HUDEP-2 (cell line): ENCODE data around the gene TELO2.

Source experiments
- DNase-seq, 76 experiments: peaks; one replicate each; lab custom pipeline; 2025; ENCODE audit not compliant: unreplicated experiment in 76 of 76; lab: John Stamatoyannopoulos, UW

Gene TELO2

GRCh38 chr16:1533443-1533951 lies 40.3 kb downstream of the TELO2 start, which contains the start of gene TMEM204:
TSS of gene TMEM204 (plus strand) at chr16:1533666. CDS start at chr16:1534276, 610 bp downstream.
- DNase-seq: no peak

- DNase-seq: no peak
Measured at GRCh38 chr16:1534021-1535020, 41.2 kb downstream of the TELO2 start.

- DNase-seq: no peak
Measured at GRCh38 chr16:1535391-1536291, 42.5 kb downstream of the TELO2 start.

DNA sequence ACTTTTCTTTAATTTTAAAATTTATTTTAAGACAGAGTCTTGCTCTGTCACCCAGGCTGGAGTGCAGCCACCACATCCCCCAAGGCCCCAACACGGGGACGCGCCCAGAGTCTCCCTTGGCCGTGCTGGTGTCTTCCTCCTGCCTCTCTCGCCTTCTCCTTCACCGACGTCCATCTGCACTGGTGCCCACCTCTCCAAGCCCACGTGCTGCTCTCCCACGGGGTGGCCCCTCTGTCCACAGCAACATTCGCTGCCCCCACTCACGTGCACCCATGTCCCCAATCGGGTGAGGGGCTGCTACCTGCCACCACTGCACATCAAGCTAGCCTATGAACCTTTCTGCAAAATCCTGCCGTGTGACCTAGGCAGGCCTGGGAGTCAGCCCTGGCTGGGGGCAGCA lies 43.4 kb downstream of the TELO2 start:
- no peak for DNase-seq

DNA sequence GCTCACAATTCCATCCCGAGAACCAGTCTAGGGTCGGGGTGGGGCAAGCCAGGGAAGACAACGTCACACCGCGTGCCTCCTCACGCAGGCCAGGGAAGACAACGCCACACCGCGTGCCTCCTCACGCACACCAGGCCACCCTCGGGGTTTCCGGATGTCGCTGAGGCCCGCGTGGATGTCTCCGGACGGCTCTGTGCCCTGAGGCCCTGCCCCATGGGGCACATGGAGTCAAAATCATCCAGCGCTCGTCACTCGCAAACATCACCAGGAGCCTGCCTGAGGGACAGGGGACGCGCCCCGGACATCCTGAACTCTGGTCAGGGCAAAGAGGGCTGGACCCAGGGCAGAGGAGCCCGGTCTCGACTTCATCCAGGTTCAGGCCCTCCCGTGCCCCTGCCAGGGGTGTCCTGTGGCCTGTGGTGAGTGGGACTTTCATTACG lies 44.0 kb downstream of the TELO2 start:
- no peak for DNase-seq

DNA sequence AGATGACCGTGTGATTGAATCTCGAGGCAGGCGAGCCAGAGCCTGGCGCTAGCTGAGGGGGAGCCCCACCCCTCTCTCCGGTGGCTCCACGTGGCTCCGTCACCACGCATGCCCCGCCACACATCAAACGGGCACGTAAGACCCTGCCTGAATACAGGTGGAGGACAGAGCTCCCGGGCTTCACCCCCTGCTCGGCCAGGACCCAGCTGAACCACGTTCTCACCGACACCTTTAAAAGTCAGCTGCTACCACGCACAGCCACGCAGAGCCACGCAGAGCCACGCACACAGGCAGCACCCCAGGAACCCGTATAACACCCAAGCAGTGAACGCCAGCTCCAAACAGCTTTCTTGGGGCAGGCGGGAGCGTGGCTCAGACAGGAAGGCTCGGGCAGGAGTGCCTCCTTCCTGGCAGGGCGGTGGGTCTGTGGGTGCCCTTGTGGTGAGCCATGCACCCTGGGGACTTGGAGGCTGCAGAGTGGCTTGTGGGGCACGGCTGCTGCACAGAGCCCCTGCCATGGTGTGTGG lies 44.7 kb downstream of the TELO2 start:
- no peak for DNase-seq

DNA sequence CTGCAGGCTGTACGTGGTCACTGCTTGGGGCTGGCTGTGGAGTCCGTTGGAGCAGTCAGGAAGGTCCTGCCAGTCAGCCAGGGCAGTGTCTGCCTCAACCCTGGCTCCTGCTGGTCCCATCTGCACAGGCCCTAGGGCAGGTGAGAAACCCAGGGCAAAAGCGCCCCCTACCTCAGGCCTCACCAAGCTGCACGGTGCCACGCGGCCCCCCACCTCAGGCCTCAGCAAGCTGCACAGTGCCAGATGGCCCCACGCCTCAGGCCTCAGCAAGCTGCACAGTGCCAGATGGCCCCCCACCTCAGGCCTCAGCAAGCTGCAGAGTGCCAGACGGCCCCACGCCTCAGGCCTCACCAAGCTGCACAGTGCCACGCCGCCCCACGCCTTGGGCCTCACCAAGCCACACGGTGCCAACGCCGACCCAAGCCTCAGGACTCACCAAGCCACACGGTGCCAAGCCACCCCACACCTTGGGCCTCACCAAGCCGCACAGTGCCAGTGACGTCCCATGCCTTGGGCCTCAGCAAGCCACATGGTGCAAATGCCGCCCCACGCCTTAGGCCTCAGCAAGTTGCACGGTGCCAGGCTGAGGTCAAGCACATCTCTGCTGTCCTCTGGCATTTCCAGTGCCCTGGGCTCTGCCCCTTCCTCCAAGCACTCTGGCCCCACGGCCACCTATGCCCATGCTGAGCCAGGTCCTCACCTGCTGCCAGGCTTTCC lies 45.8 kb downstream of the TELO2 start:
- DNase-seq: peak in 11 of 76 experiments; percentile 1 to 31 (median 12)

DNA sequence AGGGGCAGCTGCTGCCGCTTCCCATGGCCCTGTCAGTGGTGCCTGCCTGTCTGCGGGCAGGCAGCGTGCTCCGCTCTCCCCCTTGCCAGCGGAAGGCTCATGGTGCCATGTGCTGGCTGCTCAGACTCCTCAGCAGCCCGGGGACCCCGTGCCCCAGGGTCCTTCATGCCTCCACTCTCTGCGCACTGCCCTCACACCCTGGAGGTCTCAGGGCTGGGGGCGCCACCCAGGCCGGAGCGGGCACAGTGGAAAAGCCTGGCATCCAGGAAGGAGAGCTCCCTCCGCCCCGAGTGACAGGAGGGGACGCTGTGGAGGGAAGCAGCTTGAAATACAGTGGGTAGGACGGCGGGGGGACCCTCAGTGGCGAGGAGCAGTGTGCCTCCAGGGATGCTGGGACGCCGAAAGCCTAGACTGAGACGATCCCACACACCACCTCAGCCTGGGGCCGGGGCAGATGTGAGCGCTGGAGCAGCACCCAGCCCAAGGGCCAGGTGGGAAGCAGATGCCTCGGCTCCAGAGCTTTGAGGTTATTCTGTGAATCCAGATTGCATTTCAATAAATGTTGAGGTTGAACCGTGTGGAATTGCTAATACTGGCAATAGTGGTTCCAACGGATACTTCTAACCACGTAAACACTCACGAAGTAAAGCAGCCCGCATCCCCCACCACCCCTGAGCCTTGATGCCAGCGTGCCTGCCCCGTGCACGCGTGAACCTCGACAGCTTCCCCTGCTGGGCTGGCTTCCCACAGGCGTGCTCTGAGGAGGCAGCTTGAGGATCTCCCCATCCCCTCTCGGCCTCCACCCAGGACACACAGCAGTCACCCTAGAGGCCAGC lies 46.8 kb downstream of the TELO2 start:
- no peak for DNase-seq

DNA sequence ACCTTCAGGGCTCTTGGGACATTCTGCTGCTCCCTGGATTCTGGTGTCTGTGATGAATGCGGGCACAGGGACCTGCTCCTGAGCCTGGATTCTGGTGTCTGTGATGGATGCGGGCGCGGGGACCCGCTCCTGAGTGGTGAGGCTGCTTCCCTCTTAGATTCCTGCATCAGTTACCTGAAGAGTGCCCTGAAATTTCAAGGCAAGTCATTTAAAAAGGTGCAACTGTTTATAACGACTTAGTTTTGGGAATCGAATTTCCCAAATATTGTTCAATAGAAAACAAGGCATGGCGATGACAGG lies 47.3 kb downstream of the TELO2 start:
- DNase-seq: no peak

DNA sequence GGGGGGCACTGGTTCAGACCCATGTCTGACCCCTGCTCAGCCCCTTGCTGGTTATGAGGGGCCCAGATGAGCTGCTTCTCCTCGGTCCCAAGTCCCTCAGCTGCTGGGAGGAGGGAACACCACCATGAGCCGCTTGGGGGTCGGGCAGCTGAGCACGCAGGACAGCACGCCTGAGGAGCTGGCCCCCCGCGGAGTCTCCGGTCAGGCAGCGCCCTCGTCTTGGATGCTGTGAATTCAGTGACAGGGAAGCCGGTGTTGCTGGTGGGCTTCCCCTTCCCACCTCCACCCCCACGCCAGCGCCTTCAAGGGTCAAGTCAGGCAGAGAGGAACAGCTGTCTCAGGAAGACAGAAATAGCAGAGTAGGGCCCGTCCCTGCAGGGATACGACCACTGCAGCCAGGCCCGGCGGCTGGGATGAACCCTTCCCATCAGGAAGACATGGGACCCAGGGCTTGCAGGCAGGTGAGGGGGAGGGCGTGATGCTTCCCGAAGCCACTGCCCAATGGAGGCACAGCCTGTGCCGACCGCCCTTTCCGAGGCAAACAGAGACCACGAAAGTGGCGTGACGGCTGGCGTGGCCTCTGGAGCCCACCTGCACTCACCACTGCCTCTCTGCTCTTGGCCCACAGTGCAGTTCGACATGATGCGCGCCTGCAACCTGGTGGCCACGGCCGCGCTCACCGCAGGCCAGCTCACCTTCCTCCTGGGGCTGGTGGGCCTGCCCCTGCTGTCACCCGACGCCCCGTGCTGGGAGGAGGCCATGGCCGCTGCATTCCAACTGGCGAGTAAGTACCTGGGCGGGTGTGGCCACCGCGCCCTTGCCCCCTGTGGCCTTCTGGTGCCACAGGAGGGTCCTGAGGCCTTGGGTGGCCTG lies 48.4 kb downstream of the TELO2 start:
- no peak for DNase-seq

DNA sequence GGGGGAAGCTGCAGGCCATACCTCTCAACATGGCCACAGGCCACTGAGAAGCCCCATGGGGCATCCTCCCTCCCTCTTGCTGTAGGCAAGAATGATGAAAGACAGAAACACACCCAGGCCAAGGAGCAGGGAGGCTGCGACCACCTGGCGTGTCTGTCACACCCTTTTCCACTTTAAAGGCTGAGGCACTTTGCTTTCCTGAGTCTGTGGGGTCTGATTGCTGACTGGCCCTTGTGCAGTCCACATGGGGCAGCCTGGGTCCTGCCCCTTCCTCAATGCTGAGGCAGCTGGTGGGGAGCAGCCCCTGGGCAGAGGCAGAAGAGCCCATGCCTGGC lies 49.0 kb downstream of the TELO2 start:
- DNase-seq: no peak

GRCh38 chr16:1542533-1542932 lies 49.4 kb downstream of the TELO2 start:
- DNase-seq: no peak

DNA sequence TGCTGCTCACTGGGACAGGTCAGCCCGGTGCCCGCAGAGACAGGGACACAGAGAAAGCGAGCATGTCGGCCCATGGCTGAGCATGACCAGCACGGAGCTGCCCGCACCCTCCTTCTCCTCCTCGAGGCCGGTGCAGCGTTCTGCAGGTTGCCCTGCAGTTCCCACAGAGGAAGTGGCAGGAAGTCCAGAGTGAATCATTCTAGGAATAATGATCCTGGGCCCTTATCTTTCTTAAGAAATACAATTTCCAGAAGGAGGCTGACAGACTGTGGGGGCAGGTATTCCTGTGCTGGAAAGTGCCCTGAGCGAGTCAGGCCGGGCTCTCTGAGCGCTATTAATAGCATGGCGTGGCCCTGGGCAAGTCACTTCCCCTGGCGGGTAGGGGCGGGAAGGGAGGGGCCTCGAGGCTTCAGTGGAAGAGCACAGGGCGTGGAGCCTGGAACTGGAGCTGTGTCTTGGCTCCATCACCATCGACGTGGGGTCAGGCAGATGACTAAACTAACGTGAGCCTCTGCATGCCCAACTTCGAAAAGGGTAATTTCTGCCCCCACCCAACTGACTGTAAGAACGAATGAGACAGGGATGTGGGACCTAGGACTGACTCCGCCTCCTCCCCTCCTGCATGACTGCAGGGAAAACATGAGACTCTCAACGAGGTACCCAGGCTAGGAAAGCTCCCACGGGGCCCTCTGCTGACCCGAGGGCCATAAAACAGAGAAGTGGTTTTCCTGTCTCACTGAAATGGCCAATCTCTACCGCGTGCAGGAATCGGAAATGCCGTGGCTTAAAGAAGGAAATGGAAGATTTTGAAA lies 50.1 kb downstream of the TELO2 start:
- peak in 44 of 76 experiments; percentile 3 to 61 (median 34) for DNase-seq

- no peak for DNase-seq
Measured at GRCh38 chr16:1545044-1546040, 52.2 kb downstream of the TELO2 start.

DNA sequence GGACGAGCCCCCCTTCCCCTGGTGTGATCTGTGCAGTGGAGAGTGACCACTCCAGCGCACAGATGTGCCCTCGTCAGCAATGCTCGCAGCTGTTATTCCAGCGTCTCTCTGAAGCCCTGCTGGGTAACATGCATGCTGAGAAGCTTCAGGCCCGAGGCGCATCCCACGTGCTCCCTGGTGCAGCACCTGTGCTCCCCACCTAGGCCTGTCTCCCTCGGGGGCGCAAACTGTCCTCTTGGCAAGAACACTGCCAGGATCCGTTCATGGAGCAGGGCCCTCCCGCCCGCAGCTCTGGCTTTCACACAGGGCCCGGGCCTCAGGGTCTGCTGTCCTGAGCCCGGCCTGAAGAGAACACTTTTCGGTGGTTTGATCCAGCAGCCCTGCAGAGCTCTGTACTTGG lies 53.3 kb downstream of the TELO2 start:
- no peak for DNase-seq

- no peak for DNase-seq
Measured at GRCh38 chr16:1548233-1548632, 55.1 kb downstream of the TELO2 start.

DNA sequence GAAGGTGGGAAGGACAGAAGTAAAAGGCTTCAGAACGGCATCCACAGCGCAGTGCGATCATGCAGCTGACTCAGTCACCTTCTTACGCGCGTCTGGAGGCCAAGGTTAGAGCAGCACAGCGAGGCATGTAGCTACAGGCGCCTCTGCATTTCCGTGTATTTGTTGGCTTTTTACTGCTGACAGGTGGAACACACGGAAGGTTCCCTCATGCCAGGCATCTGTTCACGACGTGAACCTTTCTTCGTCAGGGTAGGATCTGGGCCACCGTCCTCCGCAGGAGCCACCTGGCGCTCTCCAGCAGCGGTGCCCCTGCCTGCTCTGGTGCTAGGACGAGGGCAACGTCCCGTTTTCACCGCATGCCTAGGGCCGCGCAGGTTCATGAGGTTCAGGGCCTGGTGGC lies 55.6 kb downstream of the TELO2 start:
- no peak for DNase-seq
